ENCODE data around the gene MBP.

MBP gene

DNA sequence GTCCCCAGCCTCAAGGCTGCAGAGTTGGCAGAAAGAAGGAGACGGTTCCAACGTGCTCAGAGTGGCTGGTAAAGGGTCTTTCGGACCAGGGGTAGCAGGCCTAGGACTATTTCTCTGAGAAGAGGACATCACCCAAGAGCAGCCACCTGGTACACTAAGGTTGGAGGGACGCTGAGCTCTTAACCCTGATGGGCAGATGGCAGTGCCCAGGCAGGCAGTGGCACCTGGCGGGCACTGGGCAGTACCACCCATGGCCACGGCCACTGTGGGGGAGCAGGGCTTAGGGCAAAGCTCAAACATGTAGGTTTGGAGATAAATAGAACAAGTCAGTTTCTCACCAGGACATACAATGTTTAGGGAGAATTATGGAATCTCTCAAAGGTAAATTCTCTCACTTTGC lies 53.5 kb downstream of the MBP start:
- no peak for DNase-seq

DNA sequence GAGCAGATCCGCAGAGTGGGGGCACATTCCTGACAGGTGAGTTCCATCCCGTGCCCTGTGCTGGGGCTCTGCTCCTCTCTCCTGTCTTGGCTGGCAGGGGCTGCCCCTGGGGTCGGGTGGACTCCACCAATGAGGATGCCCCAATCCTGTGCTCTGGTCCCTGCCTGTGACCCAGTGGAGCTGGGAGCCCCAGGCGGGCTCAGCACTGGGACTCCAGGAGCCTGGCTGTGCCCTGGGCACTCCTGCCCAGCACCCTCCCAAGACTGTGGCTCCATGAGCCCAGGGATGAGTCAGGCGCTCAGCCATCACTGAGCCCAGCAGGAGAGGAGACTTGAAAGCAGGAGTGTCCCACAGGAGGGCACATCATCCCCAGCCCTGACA lies 53.9 kb downstream of the MBP start:
- no peak for DNase-seq

DNA sequence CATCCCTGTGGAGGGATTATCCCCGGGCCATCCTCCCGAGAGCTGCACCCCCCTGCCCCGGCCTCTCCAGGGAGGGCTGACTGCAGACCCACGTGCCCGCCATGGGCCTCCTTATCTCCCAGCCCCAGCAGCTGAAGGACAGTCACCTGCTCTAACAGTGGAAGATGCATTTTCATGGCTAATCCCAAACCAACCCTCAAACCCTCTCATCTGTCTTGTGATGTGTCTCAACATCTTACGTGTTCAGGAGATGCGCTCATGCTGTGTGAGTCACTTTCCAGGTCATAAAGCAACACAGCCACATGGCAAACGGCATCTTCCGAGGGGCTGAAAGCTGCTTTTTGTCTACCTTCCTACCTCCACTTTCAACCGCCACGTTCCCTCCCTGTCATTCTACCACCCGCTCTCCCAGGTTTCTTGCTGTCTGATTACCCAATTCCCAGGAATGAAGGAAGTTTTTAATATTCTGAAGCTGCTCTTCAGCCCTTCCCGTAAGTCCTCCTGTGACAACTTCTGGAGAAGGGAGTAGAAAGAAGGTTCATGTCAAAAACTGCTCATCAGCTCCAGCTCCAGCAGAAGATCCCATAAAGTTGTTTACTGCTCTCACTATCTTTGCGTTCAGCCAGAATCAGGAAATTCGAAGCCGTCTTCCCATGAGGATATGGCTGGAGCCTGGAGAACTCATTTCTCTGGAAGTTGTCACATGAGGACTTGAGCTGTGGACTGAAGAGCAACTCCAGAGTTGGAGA lies 54.5 kb downstream of the MBP start:
- peak; percentile 84 for DNase-seq

DNA sequence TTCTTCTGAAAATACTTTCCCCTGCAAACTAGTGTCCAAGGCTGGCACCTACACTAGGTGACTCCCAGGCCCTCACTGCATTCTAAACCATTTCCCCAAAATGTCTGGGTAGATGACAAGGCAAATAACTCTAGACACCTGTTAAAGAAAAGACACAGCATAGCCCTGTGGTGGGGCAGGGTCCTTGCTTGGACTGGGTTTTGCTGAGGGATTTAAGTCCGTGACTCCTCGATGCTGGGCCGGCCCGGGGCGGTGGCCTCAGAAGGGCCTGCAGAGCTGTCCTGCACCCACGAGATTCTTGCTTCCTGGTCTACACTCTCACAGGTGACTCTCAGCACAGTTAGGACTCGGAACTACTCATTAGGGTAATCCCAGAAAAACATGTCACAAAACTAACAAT lies 55.2 kb downstream of the MBP start:
- no peak for DNase-seq

DNA sequence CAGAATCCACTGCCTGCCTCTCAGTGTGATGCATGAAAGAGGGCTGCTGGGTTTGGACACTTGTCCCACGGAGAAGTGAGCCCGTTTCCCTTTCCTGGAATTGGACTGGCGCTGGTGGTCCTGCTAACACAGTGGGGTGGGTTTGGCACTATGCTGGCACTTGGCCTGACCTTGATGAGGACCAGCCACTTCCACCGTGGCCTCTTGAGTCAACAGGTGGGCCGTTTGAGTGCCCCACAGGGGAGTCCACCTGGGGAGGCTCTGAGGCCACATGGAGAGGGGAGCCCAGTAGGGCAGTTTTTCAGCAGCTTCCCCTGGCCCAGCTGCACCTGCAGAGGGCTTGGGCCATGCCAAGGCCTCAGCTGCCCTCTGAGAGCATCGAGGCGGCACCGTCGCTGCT lies 56.5 kb downstream of the MBP start:
- no peak for DNase-seq

DNA sequence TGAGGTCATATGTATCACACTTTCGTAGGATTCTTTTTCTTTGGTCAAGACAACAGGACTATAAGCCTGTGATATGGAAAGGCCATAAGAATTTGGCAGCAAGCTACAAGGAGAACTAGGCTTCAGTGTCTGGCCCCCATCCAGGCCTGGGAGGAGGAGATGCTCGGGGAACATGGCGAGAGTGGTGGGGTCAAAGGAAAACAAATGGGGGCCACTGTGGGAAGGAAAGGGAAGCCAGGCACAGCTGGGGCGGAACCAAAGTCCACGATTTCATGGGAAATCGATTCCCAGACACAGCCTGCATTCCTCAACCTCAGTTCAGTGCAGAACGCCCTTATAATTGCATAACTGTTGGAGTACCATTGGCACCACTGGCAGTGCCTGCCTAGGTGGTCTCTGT lies 58.2 kb downstream of the MBP start:
- DNase-seq, result no peak

DNA sequence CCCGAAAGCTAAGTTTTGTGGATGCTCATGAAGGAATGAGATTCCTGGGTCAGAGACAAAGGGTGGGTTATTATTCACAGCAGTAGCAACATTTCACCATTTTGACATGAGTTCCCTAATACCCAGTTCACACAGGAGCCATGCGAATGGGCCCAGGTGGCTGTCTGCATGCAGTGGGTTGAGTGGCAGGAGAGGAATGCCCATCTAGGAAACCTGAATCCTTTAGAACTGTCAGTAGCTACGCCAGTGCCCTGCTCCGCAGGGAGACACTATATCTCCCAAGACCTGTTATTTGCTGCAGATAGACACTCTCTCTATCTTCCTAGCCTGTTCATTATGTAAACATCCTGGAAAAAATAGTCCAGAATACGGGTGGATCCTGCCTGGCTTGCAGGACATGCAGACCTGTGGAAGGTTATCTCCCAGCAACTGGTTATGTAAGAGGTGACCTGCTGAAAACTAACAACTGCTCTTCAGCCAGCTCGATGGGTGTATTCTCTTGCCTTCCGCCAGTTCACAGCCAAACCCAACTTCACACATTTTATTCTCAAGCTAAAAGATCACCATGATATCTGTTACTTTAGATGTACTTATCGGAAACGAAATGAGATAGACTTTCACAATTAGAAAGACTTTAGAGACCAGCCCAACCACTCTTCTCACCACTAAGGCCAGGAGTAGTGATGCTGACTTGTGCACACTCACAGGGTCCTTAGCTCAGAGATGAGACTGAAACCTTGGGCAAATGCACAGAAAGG lies 59.1 kb downstream of the MBP start:
- no peak for DNase-seq

DNA sequence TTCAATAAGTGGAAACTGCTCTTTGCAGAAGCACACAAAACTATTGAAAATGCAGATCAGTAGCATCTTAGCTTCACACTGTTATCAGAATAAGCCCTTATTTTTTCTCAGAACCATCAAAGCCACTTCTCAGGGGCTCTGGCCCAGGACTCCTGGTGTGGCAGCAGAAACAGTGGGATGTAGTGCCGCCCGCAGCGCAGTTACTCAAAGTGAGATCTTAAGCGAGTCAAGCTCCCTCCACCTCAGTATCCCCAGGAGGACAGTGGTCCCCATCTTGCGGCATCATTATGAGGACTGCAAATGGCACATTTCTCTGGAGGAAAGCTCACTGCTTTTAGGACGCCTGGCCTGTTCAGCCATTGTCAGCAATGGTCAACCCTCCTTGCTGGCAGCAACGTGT lies 60.0 kb downstream of the MBP start:
- DNase-seq, result no peak

DNA sequence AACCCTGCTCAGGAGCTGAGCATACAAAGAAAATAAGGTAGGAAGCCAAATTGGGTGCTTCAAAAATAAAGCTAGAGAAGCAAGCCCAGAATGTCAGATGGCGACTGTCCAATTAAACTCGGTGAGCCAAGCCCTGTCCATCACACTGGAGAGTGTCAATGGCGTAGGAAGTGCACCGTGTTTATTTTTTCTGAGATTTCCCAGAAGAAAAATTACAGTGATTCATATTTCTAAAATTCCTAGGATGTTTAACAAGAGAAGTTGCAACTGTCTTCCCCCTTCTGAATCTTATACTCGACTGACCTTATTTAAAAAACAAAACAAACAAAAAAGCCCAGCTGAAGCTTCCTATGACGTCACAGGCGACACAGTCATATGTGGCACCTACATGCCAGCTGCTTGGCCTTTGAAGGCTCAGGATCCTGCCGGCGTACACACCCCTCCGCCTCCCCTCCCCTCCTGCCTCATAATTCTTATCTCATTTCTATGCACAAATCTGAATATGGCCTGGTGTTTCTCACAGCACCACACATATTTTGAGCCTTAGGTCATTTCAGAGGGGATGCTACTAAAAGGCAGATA lies 60.8 kb downstream of the MBP start:
- no peak for DNase-seq

DNA sequence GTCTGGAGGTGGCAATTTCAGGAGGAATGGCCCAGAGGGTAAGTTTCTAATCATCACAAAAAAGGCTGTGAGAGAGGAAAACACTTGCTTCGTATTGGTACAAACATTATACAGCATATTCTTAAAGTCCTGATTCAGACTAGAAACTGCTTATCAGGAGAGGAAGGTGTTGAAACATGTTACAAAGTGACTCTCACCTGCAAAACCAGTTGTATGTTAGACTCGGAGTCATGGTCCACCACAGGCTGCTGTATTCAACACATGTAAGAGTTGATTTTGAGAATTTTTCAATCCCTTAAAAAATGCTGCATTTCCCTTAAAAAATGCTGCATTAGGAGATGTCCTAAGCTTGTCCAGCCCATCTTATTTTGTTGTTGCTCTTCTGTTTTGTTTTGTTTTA lies 61.5 kb downstream of the MBP start:
- no peak for DNase-seq

DNA sequence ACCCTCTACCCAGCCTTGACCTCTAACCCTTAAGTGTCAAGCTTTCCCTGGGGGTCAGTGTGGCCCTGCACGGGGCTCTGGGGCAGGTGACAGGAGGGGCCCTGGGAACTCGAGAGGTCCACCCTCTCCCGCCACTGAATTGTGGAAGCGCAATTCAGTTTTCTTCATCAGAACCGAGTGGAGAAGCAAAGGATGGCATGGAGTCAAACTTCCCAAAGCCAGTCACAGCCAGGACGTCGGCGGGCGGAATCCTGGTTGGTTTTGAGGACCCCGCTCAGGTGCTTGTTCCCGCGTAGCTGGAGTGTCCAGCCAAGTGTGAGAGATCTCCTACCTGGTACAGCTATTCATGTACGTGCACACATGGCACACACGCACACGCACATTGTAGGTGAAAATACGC lies 62.0 kb downstream of the MBP start:
- no peak for DNase-seq

DNA sequence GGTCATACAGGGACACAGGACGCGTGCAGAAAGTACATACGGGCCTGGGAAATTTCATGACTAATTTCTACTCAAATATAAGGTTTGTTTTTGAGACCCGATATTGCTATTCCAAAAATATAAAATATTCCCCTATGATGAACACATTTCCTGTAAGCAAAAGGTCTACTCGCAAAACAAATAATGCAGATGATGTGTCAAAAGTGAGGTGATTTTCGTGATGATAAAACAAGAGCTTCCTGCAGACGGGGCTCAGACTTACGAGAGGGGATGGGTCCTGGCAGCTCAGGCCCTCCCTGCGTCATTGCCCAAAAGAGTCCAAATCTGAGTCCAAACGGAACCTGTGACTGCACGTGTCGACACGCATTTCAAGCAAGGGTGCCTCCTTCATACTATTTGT lies 62.7 kb downstream of the MBP start:
- DNase-seq, result no peak

DNA sequence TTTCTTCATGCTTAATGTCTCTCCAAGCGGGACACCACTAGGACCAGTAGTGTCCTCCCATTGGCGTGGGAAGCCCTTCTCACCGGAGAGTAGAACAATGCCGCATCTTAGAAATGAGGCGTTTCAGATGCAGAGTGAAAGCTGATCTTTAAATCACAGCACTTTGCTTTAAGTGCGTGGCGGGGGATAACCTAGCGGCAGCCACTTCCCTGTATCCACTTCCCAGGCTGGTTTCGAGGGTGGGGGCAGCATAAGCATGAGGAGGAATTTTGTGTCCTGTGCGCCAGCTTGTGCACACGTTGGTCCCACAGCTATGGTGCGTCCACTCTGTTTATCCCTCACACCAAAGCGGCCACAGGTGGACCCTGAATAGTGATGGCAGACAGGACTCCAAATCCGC lies 63.1 kb downstream of the MBP start:
- no peak for DNase-seq

DNA sequence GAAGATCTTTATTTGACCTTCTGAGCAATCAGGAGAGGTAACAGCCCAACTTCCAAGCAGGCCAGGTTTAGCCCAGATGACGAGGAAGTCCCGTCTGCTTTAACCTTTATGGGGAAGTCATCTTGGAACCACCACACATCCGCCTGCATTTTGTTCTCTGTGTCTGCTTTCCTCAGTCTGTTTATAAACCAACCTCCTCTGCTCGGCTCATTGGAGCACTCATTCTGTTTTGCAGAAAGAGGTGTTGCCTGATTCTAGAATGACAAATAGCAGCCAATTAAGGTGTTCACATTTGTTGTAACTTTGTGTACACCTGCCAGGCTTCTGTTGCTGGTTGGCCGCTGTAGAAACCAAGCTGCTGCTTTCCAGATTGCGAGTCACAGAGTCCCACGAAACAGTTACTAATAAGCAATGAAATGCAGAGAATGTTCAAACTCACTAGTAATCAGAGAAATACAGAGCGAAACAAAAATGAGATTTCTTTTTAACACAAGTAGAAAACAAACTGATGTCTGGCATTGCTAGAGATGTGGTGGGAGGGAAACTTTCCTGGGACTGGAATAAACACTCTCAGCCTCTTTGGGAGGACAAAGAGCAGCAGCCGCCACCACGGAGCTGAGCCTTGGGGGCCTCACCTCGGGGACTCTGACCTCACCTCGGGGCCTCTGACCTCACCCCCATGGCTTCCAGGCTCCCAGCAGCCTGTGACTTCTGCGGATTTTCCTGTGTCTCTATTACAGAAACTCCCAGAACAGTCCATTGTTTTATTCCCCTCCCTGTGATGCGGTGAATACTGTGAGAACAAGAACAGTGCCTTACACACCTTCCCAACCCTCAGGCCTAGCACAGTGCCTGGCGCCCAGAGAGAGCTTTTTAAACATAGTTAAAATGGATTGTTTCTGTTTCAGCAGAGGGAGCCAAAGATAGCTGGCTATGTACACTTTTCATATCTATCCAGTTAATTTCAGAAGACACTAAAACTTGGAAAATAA lies 64.0 kb downstream of the MBP start:
- no peak for DNase-seq

DNA sequence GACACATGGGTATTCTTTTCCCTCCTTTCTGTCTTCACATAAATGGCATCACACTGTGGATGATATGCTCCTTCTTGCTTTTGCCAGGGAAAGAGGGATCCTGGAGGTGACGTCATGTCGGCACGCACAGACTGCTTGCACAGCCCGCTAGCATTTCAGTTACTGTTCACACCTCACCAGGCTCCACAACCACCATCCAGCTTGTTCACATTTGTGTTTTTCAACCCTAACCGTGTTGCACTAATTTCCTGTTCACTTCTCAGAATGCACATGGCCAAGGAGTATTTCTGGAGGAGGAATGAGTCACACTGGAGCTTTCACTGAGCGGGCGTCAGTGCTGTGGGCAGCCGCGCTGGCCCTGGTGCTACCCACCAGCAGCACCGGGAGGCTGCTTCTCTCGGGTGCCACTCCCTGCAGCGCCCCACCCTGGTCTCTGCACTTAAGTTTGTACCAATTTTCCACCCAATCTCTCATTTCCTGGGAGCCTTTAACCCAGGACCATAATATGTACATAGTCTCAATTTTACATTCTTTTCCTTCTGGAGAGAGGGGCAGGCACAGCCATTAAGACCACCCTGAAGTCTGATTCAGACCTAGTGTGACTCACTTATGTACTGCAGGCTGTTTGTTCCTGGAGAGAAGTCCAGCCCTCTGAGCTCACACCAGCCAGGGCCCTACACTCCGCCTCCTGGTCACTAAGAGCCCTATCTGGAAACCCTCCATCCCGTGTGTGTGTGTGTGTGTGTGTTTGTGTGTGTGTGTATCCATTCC lies 65.1 kb downstream of the MBP start:
- DNase-seq, result peak; percentile 80

DNA sequence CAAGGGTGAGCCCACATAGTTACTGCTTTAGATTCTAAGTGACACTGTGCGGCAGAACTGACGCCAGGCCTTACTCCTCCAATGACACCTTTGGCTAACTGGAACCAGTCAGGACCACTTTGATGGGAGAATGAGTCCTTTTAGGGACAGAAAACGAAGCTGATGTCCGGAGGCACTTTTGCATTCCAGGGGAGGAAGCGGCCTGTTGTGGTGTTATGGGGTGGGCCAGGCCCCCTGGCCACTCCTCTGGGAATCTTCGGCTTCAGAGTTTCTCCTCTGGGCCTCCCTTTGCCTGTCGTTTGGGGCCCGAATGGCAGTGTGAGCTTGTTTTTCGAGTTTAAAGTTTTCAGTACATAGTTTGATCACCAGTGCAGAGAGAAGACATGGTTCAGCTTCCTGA lies 65.9 kb downstream of the MBP start:
- no peak for DNase-seq

DNA sequence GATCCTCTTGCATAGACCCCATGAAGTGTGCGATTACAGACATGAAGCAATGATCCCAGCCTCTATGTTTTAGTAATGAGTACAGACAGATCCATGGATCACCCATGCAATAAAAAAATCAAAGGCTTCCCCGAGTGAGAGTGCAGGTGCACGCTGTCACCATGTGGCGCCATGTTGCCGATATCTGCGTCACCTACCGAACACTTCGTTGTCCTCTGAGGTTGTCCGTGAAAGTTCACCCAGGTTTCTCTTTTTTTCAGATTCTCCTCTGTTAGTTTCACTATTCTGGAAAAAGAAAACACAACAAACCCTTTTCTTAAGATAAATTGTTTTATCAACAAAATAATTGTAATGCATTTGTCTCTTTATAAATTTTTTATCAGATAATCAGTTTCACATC lies 66.5 kb downstream of the MBP start:
- DNase-seq, result no peak

DNA sequence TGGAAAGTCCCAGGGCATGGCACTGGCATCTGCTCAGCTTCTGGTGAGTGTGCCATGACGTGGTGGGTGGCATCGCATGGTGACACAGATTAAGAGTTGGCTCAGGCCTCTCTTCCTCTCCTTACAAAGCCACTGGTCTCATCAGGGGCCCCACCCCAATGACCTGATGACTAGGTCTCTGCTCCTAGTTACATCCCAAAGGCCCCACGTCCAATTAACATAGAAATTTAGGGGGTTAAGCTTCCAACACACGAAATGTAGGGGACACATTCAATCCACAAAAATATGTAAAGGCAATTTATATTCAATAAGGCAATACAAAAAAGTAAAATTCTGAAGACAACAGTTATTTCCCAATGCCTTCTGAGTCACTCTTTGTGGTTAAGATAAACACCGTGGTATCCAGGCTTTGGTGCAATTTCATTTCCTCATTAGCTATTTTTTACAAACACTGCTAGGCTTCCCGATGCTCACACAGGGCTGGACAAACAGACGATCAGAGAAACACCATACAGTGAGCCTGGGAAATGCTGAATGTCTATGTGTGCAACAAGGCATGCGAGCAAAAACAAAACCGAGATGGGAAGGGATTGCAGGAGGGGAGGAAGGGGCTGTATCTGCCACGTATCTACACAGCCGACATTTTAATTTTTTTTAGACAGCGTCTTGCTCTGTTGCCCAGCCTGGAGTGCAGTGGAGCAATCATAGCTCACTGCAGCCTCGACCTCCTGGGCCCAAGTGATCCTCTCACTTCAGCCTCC lies 67.2 kb downstream of the MBP start:
- peak; percentile 92 for DNase-seq

DNA sequence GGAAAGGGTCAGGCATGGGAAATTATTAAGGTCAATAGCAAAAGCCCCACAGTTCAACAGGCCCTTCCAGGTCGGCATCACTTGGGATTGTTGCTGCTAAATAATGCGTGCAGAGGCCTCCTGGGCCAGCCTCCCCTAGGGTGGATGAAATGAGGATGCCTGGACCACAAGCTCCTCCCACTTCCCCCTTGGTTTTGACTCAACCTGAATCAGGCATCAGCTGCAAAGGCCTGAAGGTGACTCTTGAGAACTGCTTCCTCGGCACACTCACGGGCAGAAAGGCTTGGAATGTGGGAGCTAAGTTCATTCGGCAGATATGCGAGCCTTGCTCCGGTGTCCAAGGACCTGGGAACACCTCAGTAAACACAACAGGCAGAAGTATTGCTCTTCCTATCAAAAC lies 69.3 kb downstream of the MBP start:
- DNase-seq, result no peak

DNA sequence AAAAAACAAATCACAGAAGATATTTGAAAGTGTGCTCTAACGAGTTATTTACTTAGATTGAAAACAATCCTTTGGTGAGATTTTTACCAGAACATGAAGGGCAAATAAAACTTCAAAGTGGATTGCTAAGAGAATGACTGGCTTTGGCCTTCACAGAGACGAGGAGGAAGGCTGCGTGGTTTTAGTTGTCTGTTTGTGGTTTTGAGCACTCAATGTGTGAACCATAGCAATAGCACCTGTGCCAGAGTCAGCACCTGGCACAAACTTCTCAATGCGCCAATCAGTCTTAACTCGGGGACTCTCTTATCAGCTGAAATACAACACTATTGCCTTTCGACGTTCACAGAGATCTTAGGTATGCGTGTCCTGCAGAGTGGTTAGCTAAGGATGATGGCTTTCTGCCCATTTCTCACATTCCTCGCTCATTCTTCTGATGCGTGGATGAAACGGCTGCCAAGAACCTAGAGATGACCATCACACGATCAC lies 70.0 kb downstream of the MBP start:
- DNase-seq, result peak; percentile 28

DNA sequence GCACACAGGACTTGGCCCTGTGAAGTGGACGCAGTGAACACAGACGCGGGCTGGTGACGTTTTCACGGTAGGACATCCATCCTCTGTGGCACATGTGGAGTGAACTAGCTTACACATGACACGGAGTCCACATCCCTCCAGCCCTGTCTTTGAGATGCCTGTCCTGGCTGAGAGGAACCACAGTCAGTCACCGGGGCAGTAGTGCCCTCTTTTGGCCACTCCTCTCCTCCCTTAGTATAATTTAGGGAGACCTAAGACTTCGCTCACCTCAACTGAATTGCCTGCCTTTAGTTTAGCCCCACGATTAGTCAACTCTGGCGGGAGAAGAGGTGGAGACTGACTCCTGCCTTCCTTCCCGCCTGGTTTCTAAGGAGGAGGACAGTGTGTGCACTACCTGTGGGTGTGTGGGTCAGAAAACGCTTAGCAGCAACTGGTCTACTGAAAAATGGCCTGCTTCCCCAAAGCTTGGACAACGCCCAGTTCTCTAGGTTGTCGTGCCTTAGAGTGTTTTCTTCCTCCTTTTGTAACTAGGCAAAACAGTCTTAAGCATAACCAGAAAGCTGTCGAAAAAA lies 70.6 kb downstream of the MBP start:
- peak; percentile 43 for DNase-seq

All from hematopoietic multipotent progenitor cell treated with erythropoietin and hydrocortisone succinate and interleukin-3 and kit ligand, for 8 days (in vitro differentiated cells).